Measurements from ENCODE around the gene MRPL24.

GRCh38 chr1:156726549-156727226 lies 14.2 kb downstream of the MRPL24 start:
- peak; percentile 62 for TF ChIP-seq CTCF (IDR thresholded peaks at IDR 0.05; ENCODE audit: insufficient read depth, low read length, poor library complexity, severe bottlenecking)
- TF ChIP-seq EZH2phosphoT487 (conservative IDR thresholded peaks at IDR 0.05; ENCODE audit: low read length), result no peak
